ENCODE measurements around the gene TAB2. TPM values are rescaled to one million over a fixed set of nuclear protein-coding genes. Genes with fewer than 3 reads are reported as not detected.

Gene TAB2
- polyA plus RNA-seq, 3 donors: 3.1 to 32.0 (median 6.0) TPM

- no peak overlapping the region for H2AFZ ChIP-seq (ENCODE audit: insufficient read depth, low read depth, low read length, poor library complexity, severe bottlenecking)
- no peaks in the 10 kb centered on the region for H3K9me3 ChIP-seq (replicated peaks in 1 of 2; ENCODE audit: control insufficient read depth in 1 of 2, insufficient read depth in 1 of 2, low read length in 2 of 2)
- Mint-ChIP-seq H3K36me3 (no peaks in the 10 kb centered on the region), H3K9me3 (peaks cover 0 to 1% (median 0%) of the 10 kb centered on the region in 7 donors), H3K27ac (no peak overlapping the region), H3K4me1 (peaks cover 5% of the 10 kb centered on the region), H3K4me3 (no peak overlapping the region), H3K27me3 (ENCODE audit: low read depth in 3 of 3) (no peaks in the 10 kb centered on the region)
- TF ChIP-seq CTCF (IDR thresholded peaks at IDR 0.05): no peak
- intact Hi-C loops (cut with micrococcal nuclease): no loop called here
- H3K36me3 ChIP-seq (replicated peaks in 1 of 2; ENCODE audit: control insufficient read depth in 1 of 2, insufficient read depth in 2 of 2, low read length in 2 of 2): no peaks in the 10 kb centered on the region
- no peaks in the 10 kb centered on the region for H4K20me1 ChIP-seq (ENCODE audit: insufficient read depth, low read length)
- no peaks in the 10 kb centered on the region for H3K27me3 ChIP-seq (ENCODE audit: control insufficient read depth in 2 of 2, insufficient read depth in 2 of 2, low read length in 2 of 2)
- H3K79me2 ChIP-seq (ENCODE audit: insufficient read depth, low read length): peaks cover 24% of the 10 kb centered on the region
- no peak for DNase-seq
- H3K4me1 ChIP-seq (ENCODE audit: control insufficient read depth in 1 of 2, insufficient read depth in 2 of 2, low read length in 2 of 2): peaks cover 6 to 8% of the 10 kb centered on the region in 2 donors
- H3K27ac ChIP-seq (ENCODE audit: low read depth in 1 of 2, low read length in 2 of 2): no peak overlapping the region
- H3K4me3 ChIP-seq (replicated peaks in 1 of 3; ENCODE audit: low read depth in 2 of 3, low read length in 3 of 3): no peak overlapping the region
- H3K9ac ChIP-seq (ENCODE audit: insufficient read depth, low read length, poor library complexity, severe bottlenecking): no peak overlapping the region
- WGBS (ENCODE audit: insufficient coverage): 98% methylated on average over 5 of the region's 5 CpGs
- no peak overlapping the region for H3K4me2 ChIP-seq (replicated peaks; ENCODE audit: extremely low read depth, low read length, poor library complexity, severe bottlenecking)
Observed at GRCh38 chr6:149313070-149313469, 4.4 kb upstream of the TAB2 start.

- Histone ChIP-seq H2AFZ (ENCODE audit: insufficient read depth, low read depth, low read length, poor library complexity, severe bottlenecking) (no peak overlapping the region), H3K4me2 (replicated peaks; ENCODE audit: extremely low read depth, low read length, poor library complexity, severe bottlenecking) (no peak overlapping the region), H3K9ac (ENCODE audit: insufficient read depth, low read length, poor library complexity, severe bottlenecking) (no peak overlapping the region), H3K36me3 (replicated peaks in 1 of 2; ENCODE audit: control insufficient read depth in 1 of 2, insufficient read depth in 2 of 2, low read length in 2 of 2) (no peaks in the 10 kb centered on the region), H3K27ac (ENCODE audit: low read depth in 1 of 2, low read length in 2 of 2) (no peak overlapping the region), H4K20me1 (ENCODE audit: insufficient read depth, low read length) (no peaks in the 10 kb centered on the region), H3K9me3 (replicated peaks in 1 of 2; ENCODE audit: control insufficient read depth in 1 of 2, insufficient read depth in 1 of 2, low read length in 2 of 2) (no peaks in the 10 kb centered on the region), H3K79me2 (ENCODE audit: insufficient read depth, low read length) (peaks cover 32% of the 10 kb centered on the region), H3K4me3 (replicated peaks in 1 of 3; ENCODE audit: low read depth in 2 of 3, low read length in 3 of 3) (no peak overlapping the region), H3K27me3 (ENCODE audit: control insufficient read depth in 2 of 2, insufficient read depth in 2 of 2, low read length in 2 of 2) (no peaks in the 10 kb centered on the region), H3K4me1 (ENCODE audit: control insufficient read depth in 1 of 2, insufficient read depth in 2 of 2, low read length in 2 of 2) (peaks cover 6 to 8% of the 10 kb centered on the region in 2 donors)
- no CpG with 5 or more reads among the region's 1 CpG for WGBS (ENCODE audit: insufficient coverage)
- TF ChIP-seq CTCF (IDR thresholded peaks at IDR 0.05): no peak
- no peaks in the 10 kb centered on the region for H3K27me3 Mint-ChIP-seq (ENCODE audit: low read depth in 3 of 3)
- intact Hi-C loops (cut with micrococcal nuclease): no loop called here
- H3K9me3 Mint-ChIP-seq: peaks cover 0 to 1% (median 0%) of the 10 kb centered on the region in 7 donors
- DNase-seq: peak in 1 of 3 donors; percentile 31
- H3K27ac Mint-ChIP-seq: peak overlapping the region in 1 of 7 donors; percentile 55
- H3K4me3 Mint-ChIP-seq: no peak overlapping the region
- no peaks in the 10 kb centered on the region for H3K36me3 Mint-ChIP-seq
- H3K4me1 Mint-ChIP-seq: peaks cover 5% of the 10 kb centered on the region
Observed at GRCh38 chr6:149313861-149314260, 3.7 kb upstream of the TAB2 start.
